Activated CD4-positive, CD25-positive, alpha-beta regulatory T cell treated with anti-CD3 and anti-CD28 coated beads, Interleukin-2, amount 50 U/mL, for 24 hours (primary cell): ENCODE data around the gene KHDC4.
A peak's percentile ranks its signal among the peaks of the same experiment; 100 is the strongest.
"Not testable (repeated sequence)": the region's sequence is repeated elsewhere in the genome, so short reads cannot be mapped to it uniquely, and the experiment has no call there.

Source experiments
- ATAC-seq, 2 donors: fragments of 150-1000 bp; cut with Tn5 transposase; one replicate each; pipeline ENCODE4 v1.10.0; 2021; ENCODE audit warnings: mild to moderate bottlenecking in 1 of 2, moderate library complexity in 1 of 2

Gene KHDC4

DNA sequence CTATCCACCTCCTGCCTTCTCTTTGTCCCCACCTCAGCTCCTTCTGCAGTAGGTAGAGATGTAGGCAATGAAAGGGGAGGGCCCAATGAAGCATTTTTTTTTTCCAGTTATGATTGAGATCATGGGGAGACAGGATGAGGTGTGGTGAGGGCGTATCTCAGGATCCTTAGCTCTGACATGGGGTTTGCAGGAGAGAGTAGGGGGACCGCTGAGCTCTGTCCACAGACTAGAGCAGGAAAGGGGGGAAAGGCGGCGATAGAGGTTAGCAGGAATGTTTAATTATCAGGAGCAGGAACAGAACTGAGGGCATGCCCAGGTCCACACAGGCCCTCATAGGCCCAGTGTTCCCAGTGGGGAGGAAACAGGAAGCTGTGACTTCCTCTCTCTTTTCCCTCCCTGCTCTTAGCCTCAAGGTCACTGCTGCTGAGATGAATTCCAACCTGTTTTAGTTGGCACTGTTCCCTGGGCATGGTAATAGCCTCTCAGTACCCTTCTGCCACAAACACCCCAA is 6.3 kb upstream of the KHDC4 start:
- ATAC-seq: peak in 1 of 2 donors; percentile 8

GRCh38 chr1:155938220-155938627 is 4.0 kb upstream of the KHDC4 start:
- no peak for ATAC-seq

- ATAC-seq: no peak
These were observed 850 bp upstream of the KHDC4 start for GRCh38 chr1:155934936-155935590.

GRCh38 chr1:155933591-155934096 is 569 bp downstream of the KHDC4 start:
- no peak for ATAC-seq

DNA sequence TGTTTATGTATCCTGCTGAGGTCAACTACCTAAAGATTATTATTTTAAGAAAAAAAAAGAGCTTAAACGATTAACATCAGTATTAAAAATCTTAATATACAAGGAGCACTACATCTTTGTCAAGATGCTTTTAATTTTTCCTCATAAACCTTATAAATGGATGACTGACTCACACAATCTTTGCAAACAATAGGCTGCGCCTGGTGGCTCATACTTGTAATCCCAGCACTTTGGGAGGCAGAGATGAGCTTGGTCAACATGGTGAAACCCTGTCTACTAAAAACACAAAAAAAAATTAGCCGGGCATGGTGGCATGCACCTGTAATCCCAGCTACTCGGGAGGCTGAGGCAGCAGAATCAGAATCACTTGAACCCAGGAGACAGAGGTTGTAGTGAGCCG is 1.7 kb downstream of the KHDC4 start:
- no peak for ATAC-seq

DNA sequence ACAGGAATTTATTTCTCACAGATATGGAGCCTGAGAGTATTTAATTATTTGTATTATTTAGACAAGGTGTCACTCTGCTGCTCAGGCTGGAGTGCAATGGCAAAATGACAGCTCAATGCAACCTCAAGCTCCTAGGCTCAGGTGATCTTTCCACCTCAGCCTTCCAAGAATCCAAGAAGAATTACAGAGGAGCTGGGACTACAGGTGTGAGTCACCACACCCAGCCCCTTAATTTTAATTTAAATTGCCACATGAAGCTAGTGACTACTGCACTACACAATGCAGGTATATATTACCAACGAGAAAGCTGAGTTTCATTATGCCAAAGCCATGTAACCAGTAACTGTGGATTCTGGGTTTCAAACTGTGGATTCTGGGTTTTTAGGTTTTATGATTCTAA is 2.1 kb downstream of the KHDC4 start:
- ATAC-seq: no peak

DNA sequence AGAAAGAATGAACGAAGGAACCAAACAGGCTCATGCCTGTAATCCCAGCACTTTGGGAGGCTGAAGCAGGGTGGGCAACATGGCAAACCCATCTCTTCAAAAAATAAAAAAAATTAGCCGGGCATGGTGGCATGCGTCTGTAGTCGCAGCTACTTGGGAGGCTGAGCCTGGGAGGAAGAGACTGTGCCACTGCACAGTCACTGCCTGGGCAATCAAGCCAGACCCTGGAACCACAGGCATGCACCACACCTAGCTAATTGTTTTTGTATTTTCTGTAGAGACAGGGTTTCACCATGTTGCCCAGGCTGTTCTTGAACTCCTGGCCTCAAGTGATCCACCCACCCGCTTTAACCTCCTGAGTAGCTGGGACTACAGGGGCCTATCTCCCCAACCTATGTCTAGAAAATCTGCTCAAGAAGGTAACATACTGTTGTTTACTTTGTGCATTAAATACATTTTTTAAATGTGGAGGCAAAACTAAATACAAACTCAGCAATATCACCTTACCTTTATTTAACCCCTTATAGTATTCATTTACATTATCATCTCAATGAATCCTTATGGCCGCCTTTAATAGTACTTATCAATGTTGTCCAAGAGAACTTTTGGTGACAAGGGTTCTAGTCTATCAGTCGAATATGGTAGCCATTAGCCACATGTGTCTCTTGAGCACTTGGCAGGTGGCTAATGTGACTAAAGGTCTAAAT is 2.7 kb downstream of the KHDC4 start:
- ATAC-seq: no peak

DNA sequence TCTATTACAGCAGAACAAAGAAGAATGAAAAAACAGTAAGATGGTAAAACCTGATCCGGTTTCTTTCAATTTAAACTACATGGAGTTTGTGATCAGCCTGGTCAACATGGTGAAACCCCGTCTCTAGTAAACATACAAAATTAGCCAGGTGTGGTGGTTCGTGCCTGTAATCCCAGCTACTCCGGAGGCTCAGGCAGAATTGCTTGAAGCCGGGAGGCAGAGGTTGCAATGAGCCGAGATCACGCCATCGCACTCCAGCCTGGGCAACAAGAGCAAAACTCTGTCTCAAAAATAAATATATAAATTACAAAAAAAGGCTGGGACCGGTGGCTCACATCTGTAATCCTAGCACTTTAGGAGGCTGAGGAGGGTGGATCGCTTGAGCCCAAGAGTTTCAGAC is 3.5 kb downstream of the KHDC4 start:
- ATAC-seq: not testable (repeated sequence)

GRCh38 chr1:155929057-155929456 is 5.2 kb downstream of the KHDC4 start:
- no peak for ATAC-seq

DNA sequence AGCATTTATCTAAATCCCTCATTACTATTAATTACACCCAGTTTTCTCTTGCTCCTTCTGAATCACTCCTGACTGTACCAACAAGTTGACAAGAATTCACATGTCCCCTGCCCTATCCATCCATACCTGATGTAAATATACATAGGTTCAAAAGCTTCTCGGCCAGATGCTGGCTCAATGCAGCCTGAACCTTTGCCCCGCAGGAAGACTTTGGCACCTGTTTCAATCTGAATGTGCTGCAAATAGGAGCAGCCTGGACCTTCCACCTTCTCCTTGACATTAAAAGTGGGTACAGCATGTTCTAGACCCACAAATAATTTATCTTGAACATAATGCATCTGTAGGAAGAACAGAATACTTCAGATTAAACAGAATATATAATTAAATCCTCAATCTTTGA is 8.7 kb downstream of the KHDC4 start:
- no peak for ATAC-seq

DNA sequence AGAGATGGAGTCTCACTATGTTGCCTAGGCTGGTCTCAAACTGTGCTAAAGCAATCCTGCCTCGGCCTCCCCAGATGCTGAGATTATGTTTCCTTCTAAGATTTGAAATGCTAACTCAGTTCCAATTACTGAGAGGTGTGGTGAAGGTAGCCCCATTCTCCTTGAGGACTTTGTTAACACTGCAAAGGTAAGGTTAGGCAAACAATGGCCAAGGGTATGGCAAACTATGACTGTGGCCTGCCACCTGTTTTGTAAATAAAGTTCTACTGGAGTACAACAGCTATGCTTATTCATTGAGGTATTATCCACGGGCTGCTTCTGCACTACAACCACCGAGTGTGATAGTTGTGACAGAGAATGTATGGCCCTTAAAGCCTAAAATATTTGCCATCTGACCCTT is 13.5 kb downstream of the KHDC4 start:
- no peak for ATAC-seq

GRCh38 chr1:155919801-155920200 is 14.4 kb downstream of the KHDC4 start:
- no peak for ATAC-seq

DNA sequence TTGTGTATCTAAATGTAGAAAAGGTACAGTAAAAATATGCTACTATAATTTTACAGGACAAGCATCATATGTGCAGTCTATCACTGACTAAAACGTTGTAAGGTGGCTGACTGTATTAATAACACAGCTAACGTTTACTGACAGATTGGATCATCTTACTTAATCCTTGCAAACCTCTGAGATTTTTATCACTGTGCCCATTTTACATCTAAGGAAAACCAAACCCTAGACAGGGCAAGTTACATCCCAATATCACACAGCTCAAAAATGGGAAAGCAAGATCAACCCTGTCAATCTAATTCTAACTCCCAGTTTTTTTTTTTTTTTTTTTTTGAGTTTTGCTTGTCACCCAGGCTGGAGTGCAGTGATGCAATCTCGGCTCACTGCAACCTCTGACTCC is 15.6 kb downstream of the KHDC4 start:
- no peak for ATAC-seq

- no peak for ATAC-seq
These were observed 20.1 kb downstream of the KHDC4 start for GRCh38 chr1:155913969-155914757.

DNA sequence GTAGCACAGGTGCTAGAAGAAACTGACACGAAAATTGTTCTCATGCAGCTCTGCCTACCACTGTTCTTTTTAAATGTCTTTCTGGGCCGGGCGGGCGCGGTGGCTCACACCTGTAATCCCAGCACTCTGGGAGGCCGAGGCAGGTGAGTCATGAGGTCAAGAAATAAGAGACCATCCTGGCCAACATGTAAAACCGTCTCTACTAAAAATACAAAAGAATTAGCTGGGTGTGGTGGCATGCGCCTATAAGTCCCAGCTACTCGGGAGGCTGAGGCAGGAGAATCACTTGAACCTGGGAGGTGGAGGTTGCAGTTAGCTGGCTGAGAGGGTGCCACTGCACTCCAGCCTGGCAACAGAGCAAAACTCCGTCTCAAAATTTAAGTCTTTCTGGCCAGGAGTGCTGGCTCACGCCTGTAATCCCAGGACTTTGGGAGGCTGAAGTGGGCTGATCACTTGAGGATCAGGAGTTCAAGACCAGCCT is 22.1 kb downstream of the KHDC4 start:
- no peak for ATAC-seq

- peak; percentile 92 for ATAC-seq
These were observed 22.8 kb downstream of the KHDC4 start, which contains the start of gene RIT1 for GRCh38 chr1:155911156-155912055. TSS of gene RIT1 (minus strand) at chr1:155911349. CDS start at chr1:155910761, 588 bp downstream.

DNA sequence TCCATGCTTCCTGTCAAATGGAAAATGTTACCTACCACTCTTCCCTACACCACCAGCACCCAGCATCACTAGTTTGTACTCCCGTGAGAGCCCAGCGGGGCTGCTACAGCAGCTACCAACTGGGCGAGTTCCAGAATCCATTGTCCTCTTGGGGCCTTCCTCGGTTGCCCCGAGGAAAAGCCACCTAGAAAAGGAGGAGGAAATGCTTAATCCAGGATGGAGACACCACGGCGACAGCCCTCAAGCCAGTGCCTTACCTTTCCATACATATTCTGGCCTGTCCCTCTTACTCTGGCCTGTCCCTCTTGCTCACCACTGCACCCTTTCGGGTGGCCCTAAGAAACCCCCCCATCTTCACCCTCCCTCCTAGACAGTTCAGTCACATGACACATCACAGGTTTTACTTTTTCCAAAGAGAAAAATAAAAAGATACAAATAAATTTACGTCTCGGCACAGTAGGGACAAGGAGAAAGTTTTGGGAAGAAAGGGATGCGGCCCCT is 23.5 kb downstream of the KHDC4 start:
- ATAC-seq: peak; percentile 21 to 45

GRCh38 chr1:155909894-155910293 is 24.3 kb downstream of the KHDC4 start:
- peak; percentile 39 to 50 for ATAC-seq

DNA sequence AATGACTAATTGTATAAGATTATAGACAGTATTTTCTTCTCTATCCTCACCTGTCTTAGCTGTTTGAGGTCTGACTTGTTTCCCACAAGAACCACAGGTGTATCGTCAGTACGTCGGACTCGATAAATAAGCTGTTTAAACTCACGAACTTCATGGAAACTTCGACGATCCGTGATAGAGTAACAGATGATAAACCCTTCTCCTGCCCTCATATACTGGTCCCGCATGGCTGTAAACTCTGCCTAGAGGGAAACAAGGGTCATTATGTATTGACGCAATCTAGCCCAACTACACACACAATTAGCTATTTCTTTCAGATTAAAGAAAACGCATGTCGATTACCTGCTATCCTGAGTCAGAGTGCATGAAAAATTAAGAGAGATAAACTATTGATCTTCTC is 30.0 kb downstream of the KHDC4 start:
- no peak for ATAC-seq

DNA sequence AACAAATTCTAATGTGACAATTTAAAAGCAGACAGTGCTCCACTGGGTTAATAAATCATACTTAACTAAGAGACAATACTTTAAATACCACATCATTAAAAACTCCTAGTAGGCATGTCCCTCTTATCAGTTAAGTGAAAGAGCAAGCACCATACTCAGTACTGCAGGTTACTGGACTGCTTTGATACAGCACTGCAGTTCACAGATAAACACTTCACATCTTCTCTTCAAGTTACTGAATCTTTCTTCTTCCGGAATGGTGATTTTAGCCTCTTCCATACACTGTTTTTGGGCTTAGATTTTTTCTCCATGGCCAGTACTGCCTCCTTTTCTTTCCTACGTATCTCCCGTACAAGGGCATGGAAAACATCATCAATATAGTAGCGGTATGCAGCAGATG is 34.1 kb downstream of the KHDC4 start:
- ATAC-seq: no peak

DNA sequence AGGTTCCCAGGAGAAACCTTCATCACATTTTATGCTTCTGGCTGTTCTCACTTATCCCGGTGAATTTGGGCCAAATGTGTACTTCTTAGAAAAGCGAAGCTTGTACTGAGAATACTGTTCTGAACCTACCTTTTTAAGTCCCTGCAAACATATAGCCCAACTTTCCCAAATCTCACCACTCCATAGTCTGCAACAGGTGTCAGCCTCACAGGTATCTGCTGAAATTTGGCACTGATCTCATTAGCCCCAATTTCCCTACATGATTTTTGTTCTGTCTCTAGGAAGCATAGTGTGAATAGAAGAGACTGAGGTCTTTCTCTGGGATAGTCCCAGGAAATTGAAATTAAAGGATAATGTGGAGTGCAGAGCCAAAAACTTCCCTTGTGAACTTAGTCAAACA is 34.5 kb downstream of the KHDC4 start:
- ATAC-seq: no peak

DNA sequence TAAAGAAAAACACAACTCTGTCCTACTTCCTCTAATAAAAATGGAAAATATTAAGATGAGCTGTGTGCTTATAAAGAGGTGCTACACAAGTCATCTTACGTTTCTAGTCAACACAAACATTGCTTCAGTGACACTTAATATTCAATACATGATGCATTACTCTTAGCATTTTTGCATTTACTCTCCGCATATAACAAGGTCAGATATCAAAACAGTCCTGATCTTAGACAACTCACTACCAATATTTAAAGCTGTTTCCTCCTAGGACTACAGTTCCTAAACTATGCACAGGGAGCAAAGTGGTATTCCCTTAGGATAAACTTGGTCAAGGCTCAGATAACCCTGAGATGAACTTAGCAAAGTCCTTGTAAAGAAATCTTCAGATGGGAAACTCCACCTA is 35.3 kb downstream of the KHDC4 start:
- ATAC-seq: no peak
